T-helper 1 cell treated with Interleukin-12 subunit alpha and Interleukin-12 subunit beta and Interleukin-4 antibody, amounts not matched to agents 30 μg/mL and 1 μg/mL, for 36 hours (primary cell): Measurements from ENCODE around the gene DDX39A.
"Not testable (repeated sequence)": the region's sequence is repeated elsewhere in the genome, so short reads cannot be mapped to it uniquely, and the experiment has no call there.

Experiments
- H3K27ac Mint-ChIP-seq: one replicate; pipeline ENCODE4 v1.8.0; 2021; ENCODE audit warnings: mild to moderate bottlenecking, mixed read lengths
- H3K27me3 Mint-ChIP-seq: one replicate; pipeline ENCODE4 v1.8.0; 2021; ENCODE audit warnings: low read depth, mixed read lengths
- H3K36me3 Mint-ChIP-seq: one replicate; pipeline ENCODE4 v1.8.0; 2021; ENCODE audit warnings: low read depth, mixed read lengths
- H3K4me1 Mint-ChIP-seq: one replicate; pipeline ENCODE4 v1.8.0; 2021; ENCODE audit warnings: low read depth, mixed read lengths
- H3K4me3 Mint-ChIP-seq: one replicate; pipeline ENCODE4 v1.8.0; 2021; ENCODE audit warnings: mild to moderate bottlenecking, moderate library complexity, mixed read lengths
- H3K9me3 Mint-ChIP-seq: one replicate; pipeline ENCODE4 v1.8.0; 2021; ENCODE audit warnings: mixed read lengths

DDX39A gene

GRCh38 chr19:14406645-14407401 lies 12.3 kb downstream of the DDX39A start:
- Mint-ChIP-seq H3K27ac (no peak overlapping the region), H3K9me3 (no peaks in the 10 kb centered on the region), H3K27me3 (no peaks in the 10 kb centered on the region), H3K36me3 (peaks cover 57% of the 10 kb centered on the region), H3K4me1 (peaks cover 15% of the 10 kb centered on the region), H3K4me3 (no peak overlapping the region)

- Mint-ChIP-seq H3K27me3 (no peaks in the 10 kb centered on the region), H3K4me3 (no peak overlapping the region), H3K9me3 (no peaks in the 10 kb centered on the region), H3K4me1 (peaks cover 10% of the 10 kb centered on the region), H3K36me3 (peaks cover 58% of the 10 kb centered on the region), H3K27ac (peak overlapping the region; percentile 45)
These were observed 13.1 kb downstream of the DDX39A start for GRCh38 chr19:14405758-14406644.

GRCh38 chr19:14405380-14405757 lies 13.8 kb downstream of the DDX39A start:
- Mint-ChIP-seq H3K4me3 (no peak overlapping the region), H3K36me3 (peaks cover 58% of the 10 kb centered on the region), H3K9me3 (no peaks in the 10 kb centered on the region), H3K4me1 (peaks cover 9% of the 10 kb centered on the region), H3K27me3 (no peaks in the 10 kb centered on the region), H3K27ac (no peak overlapping the region)

- Mint-ChIP-seq H3K9me3 (no peaks in the 10 kb centered on the region), H3K4me1 (peaks cover 6% of the 10 kb centered on the region), H3K36me3 (peaks cover 51% of the 10 kb centered on the region), H3K4me3 (no peak overlapping the region), H3K27me3 (no peaks in the 10 kb centered on the region), H3K27ac (peak overlapping the region; percentile 62)
These were observed 14.8 kb downstream of the DDX39A start for GRCh38 chr19:14404312-14404711.

- H3K9me3 Mint-ChIP-seq, H3K4me3 Mint-ChIP-seq, H3K27me3 Mint-ChIP-seq, H3K4me1 Mint-ChIP-seq, H3K27ac Mint-ChIP-seq: not testable (repeated sequence)
- H3K36me3 Mint-ChIP-seq, result peaks cover 49% of the 10 kb centered on the region
These were observed 15.8 kb downstream of the DDX39A start for GRCh38 chr19:14403145-14403930.

GRCh38 chr19:14402332-14403144 lies 16.6 kb downstream of the DDX39A start:
- Mint-ChIP-seq H3K27me3 (no peaks in the 10 kb centered on the region), H3K4me1 (peaks cover 2% of the 10 kb centered on the region), H3K9me3 (no peaks in the 10 kb centered on the region), H3K4me3 (no peak overlapping the region), H3K27ac (no peak overlapping the region), H3K36me3 (peaks cover 50% of the 10 kb centered on the region)

- no peak overlapping the region for H3K4me3 Mint-ChIP-seq
- H3K36me3 Mint-ChIP-seq, result peaks cover 48% of the 10 kb centered on the region
- peak overlapping the region; percentile 63 for H3K27ac Mint-ChIP-seq
- H3K27me3 Mint-ChIP-seq, result no peaks in the 10 kb centered on the region
- H3K9me3 Mint-ChIP-seq, result no peaks in the 10 kb centered on the region
- H3K4me1 Mint-ChIP-seq, result no peaks in the 10 kb centered on the region
These were observed 17.5 kb downstream of the DDX39A start for GRCh38 chr19:14401468-14402195.

GRCh38 chr19:14400951-14401431 lies 18.1 kb downstream of the DDX39A start:
- Mint-ChIP-seq H3K27ac (no peak overlapping the region), H3K36me3 (peaks cover 50% of the 10 kb centered on the region), H3K9me3 (no peaks in the 10 kb centered on the region), H3K4me1 (no peaks in the 10 kb centered on the region), H3K27me3 (no peaks in the 10 kb centered on the region), H3K4me3 (no peak overlapping the region)

GRCh38 chr19:14397168-14397567 lies 22.0 kb downstream of the DDX39A start:
- H3K27me3 Mint-ChIP-seq, H3K4me3 Mint-ChIP-seq, H3K9me3 Mint-ChIP-seq, H3K4me1 Mint-ChIP-seq: not testable (repeated sequence)
- Mint-ChIP-seq H3K27ac (peak overlapping the region; percentile 53), H3K36me3 (peaks cover 44% of the 10 kb centered on the region)

GRCh38 chr19:14396730-14397129 lies 22.4 kb downstream of the DDX39A start:
- H3K9me3 Mint-ChIP-seq, H3K4me3 Mint-ChIP-seq, H3K4me1 Mint-ChIP-seq, H3K27me3 Mint-ChIP-seq: not testable (repeated sequence)
- Mint-ChIP-seq H3K27ac (peak overlapping the region; percentile 45), H3K36me3 (peaks cover 43% of the 10 kb centered on the region)

GRCh38 chr19:14395710-14396336 lies 23.3 kb downstream of the DDX39A start:
- Mint-ChIP-seq H3K4me3 (no peak overlapping the region), H3K36me3 (peaks cover 39% of the 10 kb centered on the region), H3K27me3 (no peaks in the 10 kb centered on the region), H3K9me3 (no peaks in the 10 kb centered on the region), H3K4me1 (peaks cover 4% of the 10 kb centered on the region), H3K27ac (no peak overlapping the region)

GRCh38 chr19:14395262-14395661 lies 23.9 kb downstream of the DDX39A start:
- H3K9me3 Mint-ChIP-seq, result no peaks in the 10 kb centered on the region
- peaks cover 5% of the 10 kb centered on the region for H3K4me1 Mint-ChIP-seq
- H3K27me3 Mint-ChIP-seq, result no peaks in the 10 kb centered on the region
- no peak overlapping the region for H3K4me3 Mint-ChIP-seq
- H3K36me3 Mint-ChIP-seq, result peaks cover 42% of the 10 kb centered on the region
- H3K27ac Mint-ChIP-seq, result no peak overlapping the region

GRCh38 chr19:14394167-14394566 lies 25.0 kb downstream of the DDX39A start:
- no peaks in the 10 kb centered on the region for H3K27me3 Mint-ChIP-seq
- H3K9me3 Mint-ChIP-seq, result no peaks in the 10 kb centered on the region
- peaks cover 5% of the 10 kb centered on the region for H3K4me1 Mint-ChIP-seq
- H3K4me3 Mint-ChIP-seq, result no peak overlapping the region
- H3K27ac Mint-ChIP-seq, result no peak overlapping the region
- peaks cover 46% of the 10 kb centered on the region for H3K36me3 Mint-ChIP-seq
